OCI-LY3 (cell line): ENCODE measurements around the gene ADGRV1.

ENCODE experiments used
- H2AFZ ChIP-seq: fragments of 200-600, 300-600 bp; shearing (Covaris generic); 2 replicates; pipeline ENCODE4 v1.6.0; 2014; ENCODE audit warnings: antibody characterized with exemption, low read depth, low read length
- H3K27ac ChIP-seq: fragments of 200-600, 300-600 bp; sonication (generic); 2 replicates; pipeline ENCODE4 v1.5.1; 2014; ENCODE audit warnings: mild to moderate bottlenecking, low read length, moderate library complexity, mixed read lengths
- H3K27me3 ChIP-seq: fragments of 200-600, 300-600 bp; sonication (generic); 2 replicates; pipeline ENCODE4 v1.6.1; 2014; ENCODE audit warnings: low read depth, low read length, mixed read lengths
- H3K36me3 ChIP-seq: fragments of 200-600, 300-600 bp; sonication (generic); replicated peaks from 2 replicates; pipeline ENCODE3; 2014; ENCODE audit warnings: low read depth, low read length, mixed read lengths
- H3K4me1 ChIP-seq: fragments of 300-600, 200-600 bp; sonication (generic); 2 replicates; pipeline ENCODE4 v1.6.1; 2014; ENCODE audit warnings: low read length, mixed read lengths
- H3K4me2 ChIP-seq: fragments of 200-600, 300-600 bp; sonication (generic); 2 replicates; pipeline ENCODE4 v1.6.1; 2014; ENCODE audit warnings: low read length, mixed read lengths
- H3K4me3 ChIP-seq: fragments of 300-600, 200-600 bp; sonication (generic); 2 replicates; pipeline ENCODE4 v1.5.1; 2014; ENCODE audit warnings: antibody characterized with exemption, mild to moderate bottlenecking, low read length, moderate library complexity
- H3K79me2 ChIP-seq: fragments of 300-600, 200-600 bp; shearing (Covaris generic); 2 replicates; pipeline ENCODE4 v1.6.1; 2014; ENCODE audit warnings: mild to moderate bottlenecking, low read length, mixed read lengths
- H3K9ac ChIP-seq: fragments of 300-600, 200-600 bp; shearing (Covaris generic); 2 replicates; pipeline ENCODE4 v1.6.0; 2014; ENCODE audit warnings: mild to moderate bottlenecking, low read length, moderate library complexity
- H3K9me3 ChIP-seq: fragments of 200-600, 300-600 bp; shearing (Covaris generic); 2 replicates; pipeline ENCODE4 v1.6.1; 2014; ENCODE audit warnings: low read length, mixed read lengths; ENCODE audit not compliant: insufficient read depth
- H4K20me1 ChIP-seq: fragments of 200-600, 300-600 bp; sonication (generic); 2 replicates; pipeline ENCODE4 v1.6.1; 2016; ENCODE audit warnings: low read length, mixed read lengths; ENCODE audit not compliant: insufficient read depth
- CTCF ChIP-seq: fragments of 200-600, 300-600 bp; sonication (generic); IDR thresholded peaks from 2 replicates; pipeline ENCODE4 v1.5.1; 2014; ENCODE audit warnings: antibody characterized with exemption, low read length, low read depth
- EZH2phosphoT487 ChIP-seq: fragments of 200-600 bp; shearing (Covaris generic); IDR thresholded peaks from 2 replicates; pipeline ENCODE4 v1.6.1; 2018; ENCODE audit warnings: antibody characterized with exemption, mixed run types, low read depth

ADGRV1 gene

GRCh38 chr5:91025956-91026355 is 467.4 kb downstream of the ADGRV1 start:
- H3K27ac ChIP-seq = no peak overlapping the region

GRCh38 chr5:91026466-91026865 is 467.9 kb downstream of the ADGRV1 start:
- Histone ChIP-seq H3K79me2 (no peaks in the 10 kb centered on the region), H3K9ac (no peak overlapping the region), H3K27ac (no peak overlapping the region), H4K20me1 (no peaks in the 10 kb centered on the region), H2AFZ (no peak overlapping the region), H3K9me3 (no peaks in the 10 kb centered on the region), H3K27me3 (no peaks in the 10 kb centered on the region), H3K4me3 (no peak overlapping the region), H3K36me3 (no peaks in the 10 kb centered on the region), H3K4me2 (no peak overlapping the region), H3K4me1 (no peaks in the 10 kb centered on the region)
- TF ChIP-seq CTCF (no peak), EZH2phosphoT487 (no peak)

More at GRCh38 chr5:91025956-91026355, 467.4 kb downstream of the ADGRV1 start:
- H3K27me3 ChIP-seq = no peaks in the 10 kb centered on the region
- H2AFZ ChIP-seq = no peak overlapping the region
- H3K36me3 ChIP-seq = no peaks in the 10 kb centered on the region
- H3K9ac ChIP-seq = no peak overlapping the region
- TF ChIP-seq CTCF = no peak
- no peak for TF ChIP-seq EZH2phosphoT487
- H3K4me1 ChIP-seq = no peaks in the 10 kb centered on the region
- no peaks in the 10 kb centered on the region for H3K79me2 ChIP-seq
- no peaks in the 10 kb centered on the region for H4K20me1 ChIP-seq
- H3K4me2 ChIP-seq = no peak overlapping the region
- H3K9me3 ChIP-seq = no peaks in the 10 kb centered on the region
- H3K4me3 ChIP-seq = no peak overlapping the region

GRCh38 chr5:91027405-91028139 is 469.0 kb downstream of the ADGRV1 start:
- Histone ChIP-seq H3K4me1 (no peaks in the 10 kb centered on the region), H3K4me2 (no peak overlapping the region), H3K27ac (no peak overlapping the region), H3K4me3 (no peak overlapping the region), H3K9me3 (no peaks in the 10 kb centered on the region), H3K9ac (no peak overlapping the region), H4K20me1 (no peaks in the 10 kb centered on the region), H2AFZ (no peak overlapping the region), H3K36me3 (no peaks in the 10 kb centered on the region), H3K27me3 (no peaks in the 10 kb centered on the region), H3K79me2 (no peaks in the 10 kb centered on the region)
- TF ChIP-seq CTCF (no peak), EZH2phosphoT487 (no peak)

- Histone ChIP-seq H3K4me1 (no peaks in the 10 kb centered on the region), H3K79me2 (no peaks in the 10 kb centered on the region), H3K27ac (no peak overlapping the region), H3K36me3 (no peaks in the 10 kb centered on the region), H4K20me1 (no peaks in the 10 kb centered on the region), H3K9ac (no peak overlapping the region), H3K4me2 (no peak overlapping the region), H3K27me3 (no peaks in the 10 kb centered on the region), H3K4me3 (no peak overlapping the region), H2AFZ (no peak overlapping the region), H3K9me3 (no peaks in the 10 kb centered on the region)
- no peak for TF ChIP-seq CTCF
- TF ChIP-seq EZH2phosphoT487 = no peak
These were observed 469.9 kb downstream of the ADGRV1 start for GRCh38 chr5:91028499-91028956.
